Gastroesophageal sphincter (tissue), 4 donors: ENCODE measurements around the gene KIF26B. TPM values are rescaled to one million over a fixed set of nuclear protein-coding genes. Genes with fewer than 3 reads are reported as not detected.
"Not testable (repeated sequence)": the region's sequence is repeated elsewhere in the genome, so short reads cannot be mapped to it uniquely, and the experiment has no call there.

ENCODE experiments used
- ATAC-seq: fragments of 150-250 bp; one replicate; pipeline ENCODE4 v1.9.1; 2016; ENCODE audit warnings: mild to moderate bottlenecking, moderate library complexity
- H3K27ac ChIP-seq, 4 donors: fragments of 200-600 bp; sonication (generic) in 3 of 4; 1 replicate in 3 of 4; 2 replicates in 1 of 4; pipeline ENCODE4 v1.5.1; 2016 to 2019
- H3K27me3 ChIP-seq: fragments of 200-600 bp; sonication (generic); one replicate; pipeline ENCODE4 v1.5.1; 2019
- H3K36me3 ChIP-seq, 2 donors: fragments of 200-600 bp; sonication (generic); one replicate each; pipeline ENCODE4 v1.5.1; 2019; ENCODE audit warnings: control low read depth in 1 of 2
- H3K4me1 ChIP-seq, 3 donors: fragments of 200-600 bp; sonication (generic); 1 replicate in 2 of 3; 2 replicates in 1 of 3; pipeline ENCODE4 v1.5.1; 2016 to 2019; ENCODE audit warnings: control low read depth in 2 of 3
- H3K4me3 ChIP-seq, 2 donors: fragments of 200-600 bp; sonication (generic); one replicate each; pipeline ENCODE4 v1.5.1; 2019; ENCODE audit warnings: mild to moderate bottlenecking in 1 of 2, moderate library complexity in 1 of 2
- H3K9me3 ChIP-seq, 3 donors: fragments of 200-600 bp; sonication (generic); one replicate each; pipeline ENCODE4 v1.5.1; 2017 to 2019; ENCODE audit warnings: control low read depth in 2 of 3
- CTCF ChIP-seq, 4 experiments: fragments of 200-600 bp in 2 of 4; fragments of 450-650 bp in 2 of 4; sonication (generic) in 1 of 4; IDR thresholded peaks; one replicate each; pipeline ENCODE4 v1.5.1; 2017 to 2019; ENCODE audit warnings: antibody characterized with exemption in 4 of 4, mild to moderate bottlenecking in 2 of 4, moderate library complexity in 2 of 4
- EP300 ChIP-seq: sonication (generic); formaldehyde crosslinking; IDR thresholded peaks from one replicate; pipeline ENCODE4 v1.6.1; 2017; ENCODE audit warnings: antibody characterized with exemption, mild to moderate bottlenecking
- POLR2A ChIP-seq, 2 donors: fragments of 450-650 bp; IDR thresholded peaks; one replicate each; pipeline ENCODE4 v1.6.1; 2017; ENCODE audit warnings: antibody characterized with exemption in 2 of 2, mild to moderate bottlenecking in 2 of 2, moderate library complexity in 1 of 2
- POLR2AphosphoS5 ChIP-seq: sonication (generic); formaldehyde crosslinking; IDR thresholded peaks from one replicate; pipeline ENCODE4 v1.6.1; 2017; ENCODE audit warnings: antibody characterized with exemption
- WGBS, 2 donors: methylation state at CpG; one replicate each; pipeline ENCODE4 v1.1.5; 2018; ENCODE audit warnings: low coverage in 1 of 2; 5-methylcytosine and 5-hydroxymethylcytosine counted together
- total RNA-seq, 4 donors: library from RNA; depleted of rRNA; stranded (reverse); fragments of >200 nt; gene quantifications; one replicate each; pipeline ENCODE4 v1.1.0, GENCODE V29; 2016

KIF26B gene
- total RNA-seq, 4 donors from 2014 or later = 0.62 to 1.9 (median 0.97) TPM

DNA sequence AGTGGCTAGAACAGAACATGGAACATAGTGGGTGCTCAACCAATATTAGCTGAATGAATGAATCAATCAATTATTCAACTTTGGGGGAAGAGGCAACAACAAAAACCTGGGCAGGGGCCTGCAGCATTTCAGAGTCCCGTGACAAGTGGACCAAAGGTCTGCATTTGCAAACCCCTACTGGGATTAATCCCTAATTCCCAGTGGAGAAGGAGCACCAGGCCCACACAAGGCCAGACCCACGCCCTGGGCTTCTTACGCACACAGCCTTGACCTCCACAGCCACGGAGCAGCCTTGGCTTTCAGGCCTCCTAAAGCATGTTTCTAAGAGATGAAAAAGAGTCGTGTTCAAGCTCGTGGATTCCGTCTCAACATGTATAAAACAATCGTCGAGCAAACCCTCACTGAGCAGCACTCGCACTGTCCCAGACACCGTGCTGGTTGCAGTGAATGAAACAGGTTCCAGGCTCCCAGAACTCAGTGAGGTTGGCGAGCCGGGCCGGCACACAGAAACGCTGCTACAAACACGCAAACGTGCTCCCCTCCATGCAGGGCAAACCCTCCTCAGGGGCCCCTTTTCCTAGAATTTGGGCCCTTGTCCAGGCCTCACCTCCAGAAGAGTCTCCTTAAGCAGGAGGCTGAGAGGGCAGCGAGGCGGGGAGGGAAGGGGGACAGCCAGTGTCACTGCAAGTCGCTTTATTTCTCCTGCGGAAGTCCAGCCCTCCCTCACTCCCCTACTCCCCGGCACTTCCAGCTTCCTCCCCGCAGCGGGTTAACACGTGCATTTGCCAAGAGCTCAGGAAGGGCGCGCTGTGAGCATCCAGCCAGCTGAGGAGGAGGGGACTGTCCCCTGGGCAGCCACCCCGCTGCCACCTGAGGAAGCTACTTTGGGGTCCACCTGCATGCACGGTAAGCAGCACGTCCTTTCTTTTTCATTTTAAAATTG, 556.4 kb downstream of the KIF26B start:
- no peak overlapping the region for H3K4me3 ChIP-seq
- H3K27ac ChIP-seq = no peak overlapping the region
- no peaks in the 10 kb centered on the region for H3K27me3 ChIP-seq
- 67 to 78% methylated on average over 8 to 20 of the region's 30 CpGs for WGBS, 2 donors
- no peak for ATAC-seq
- no peaks in the 10 kb centered on the region for H3K9me3 ChIP-seq
- TF ChIP-seq CTCF (IDR thresholded peaks at IDR 0.05) (no peak), POLR2A (IDR thresholded peaks at IDR 0.05) (no peak)
- H3K4me1 ChIP-seq = no peaks in the 10 kb centered on the region
- H3K36me3 ChIP-seq = no peaks in the 10 kb centered on the region

DNA sequence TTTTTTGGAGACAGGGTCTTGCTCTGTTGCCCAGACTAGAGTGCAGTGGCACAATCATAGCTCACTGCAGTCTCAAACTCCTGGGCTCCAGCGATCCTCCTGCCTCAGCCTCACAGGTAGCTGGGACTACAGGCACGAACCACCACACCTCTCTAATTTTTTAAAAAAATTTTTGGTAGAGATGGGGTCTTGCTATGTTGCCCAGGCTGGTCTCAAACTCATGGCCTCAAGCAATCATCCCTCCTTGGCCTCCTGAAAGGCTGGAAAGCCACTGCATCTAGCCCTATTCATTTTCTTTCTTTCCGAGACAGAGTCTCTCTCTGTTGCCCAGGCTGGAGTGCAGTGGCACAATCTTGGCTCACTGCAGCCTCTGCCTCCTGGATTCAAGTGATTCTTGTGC, 559.2 kb downstream of the KIF26B start:
- WGBS, 2 donors = 94% methylated on average over 3 of the region's 3 CpGs; no CpG with 5 or more reads in 1 of the 2 donors
- H3K4me3 ChIP-seq, H3K27ac ChIP-seq, H3K36me3 ChIP-seq, H3K4me1 ChIP-seq, H3K27me3 ChIP-seq, ATAC-seq, H3K9me3 ChIP-seq: not testable (repeated sequence)

- 54 to 63% methylated on average over 2 to 5 of the region's 9 CpGs for WGBS, 2 donors
- ATAC-seq = no peak
- no peak overlapping the region for H3K4me3 ChIP-seq
These were observed 560.5 kb downstream of the KIF26B start for GRCh38 chr1:245715291-245715701.

DNA sequence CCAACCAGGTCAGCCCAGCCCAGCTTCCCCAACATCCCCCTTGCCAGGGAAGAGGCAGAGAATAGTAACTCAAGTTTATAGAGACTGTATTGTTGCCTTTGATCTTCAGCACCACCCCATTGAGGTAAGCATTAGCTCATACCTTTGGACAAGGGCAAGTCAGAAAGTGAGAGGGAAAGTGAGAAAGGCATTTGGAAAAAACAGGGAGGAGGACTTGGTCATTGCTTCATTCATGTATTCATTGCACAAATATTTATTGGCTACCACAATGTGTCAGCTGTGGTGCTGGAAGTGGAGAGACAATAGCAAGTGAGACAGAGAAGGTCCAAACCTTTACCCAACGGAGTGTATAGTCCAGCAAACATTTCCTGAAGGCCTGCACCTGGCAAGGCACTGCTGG, 561.2 kb downstream of the KIF26B start:
- no peak overlapping the region for H3K4me3 ChIP-seq
- TF ChIP-seq CTCF (IDR thresholded peaks at IDR 0.05) = no peak
- TF ChIP-seq POLR2A (IDR thresholded peaks at IDR 0.05) = no peak
- TF ChIP-seq POLR2AphosphoS5 = no peak
- TF ChIP-seq EP300 = no peak
- H3K9me3 ChIP-seq = no peaks in the 10 kb centered on the region
- no peaks in the 10 kb centered on the region for H3K27me3 ChIP-seq
- no peaks in the 10 kb centered on the region for H3K4me1 ChIP-seq
- no peak overlapping the region for H3K27ac ChIP-seq
- H3K36me3 ChIP-seq = no peaks in the 10 kb centered on the region
- ATAC-seq = no peak
- WGBS, 2 donors = 36% methylated on average over 1 of the region's 1 CpG; no CpG with 5 or more reads in 1 of the 2 donors

More at GRCh38 chr1:245715291-245715701, 560.5 kb downstream of the KIF26B start:
- TF ChIP-seq POLR2AphosphoS5 = no peak
- TF ChIP-seq EP300 = no peak
- no peak for TF ChIP-seq CTCF (IDR thresholded peaks at IDR 0.05)
- TF ChIP-seq POLR2A (IDR thresholded peaks at IDR 0.05) = no peak
- H3K27me3 ChIP-seq = no peaks in the 10 kb centered on the region
- no peaks in the 10 kb centered on the region for H3K9me3 ChIP-seq
- H3K36me3 ChIP-seq = no peaks in the 10 kb centered on the region
- H3K4me1 ChIP-seq = no peaks in the 10 kb centered on the region
- no peak overlapping the region for H3K27ac ChIP-seq

GRCh38 chr1:245716561-245716960, 561.8 kb downstream of the KIF26B start:
- 100% methylated on average over 1 of the region's 3 CpGs; no CpG with 5 or more reads in 1 of the 2 donors for WGBS, 2 donors
- Histone ChIP-seq H3K27me3 (no peaks in the 10 kb centered on the region), H3K27ac (no peak overlapping the region), H3K36me3 (no peaks in the 10 kb centered on the region), H3K4me1 (no peaks in the 10 kb centered on the region), H3K4me3 (no peak overlapping the region), H3K9me3 (no peaks in the 10 kb centered on the region)
- no peak for ATAC-seq
- TF ChIP-seq POLR2AphosphoS5 = no peak
- no peak for TF ChIP-seq CTCF (IDR thresholded peaks at IDR 0.05)
- no peak for TF ChIP-seq EP300
